Measurements from ENCODE around the gene SULF2.
"Not testable (repeated sequence)": the region's sequence is repeated elsewhere in the genome, so short reads cannot be mapped to it uniquely, and the experiment has no call there.

Gene SULF2

DNA sequence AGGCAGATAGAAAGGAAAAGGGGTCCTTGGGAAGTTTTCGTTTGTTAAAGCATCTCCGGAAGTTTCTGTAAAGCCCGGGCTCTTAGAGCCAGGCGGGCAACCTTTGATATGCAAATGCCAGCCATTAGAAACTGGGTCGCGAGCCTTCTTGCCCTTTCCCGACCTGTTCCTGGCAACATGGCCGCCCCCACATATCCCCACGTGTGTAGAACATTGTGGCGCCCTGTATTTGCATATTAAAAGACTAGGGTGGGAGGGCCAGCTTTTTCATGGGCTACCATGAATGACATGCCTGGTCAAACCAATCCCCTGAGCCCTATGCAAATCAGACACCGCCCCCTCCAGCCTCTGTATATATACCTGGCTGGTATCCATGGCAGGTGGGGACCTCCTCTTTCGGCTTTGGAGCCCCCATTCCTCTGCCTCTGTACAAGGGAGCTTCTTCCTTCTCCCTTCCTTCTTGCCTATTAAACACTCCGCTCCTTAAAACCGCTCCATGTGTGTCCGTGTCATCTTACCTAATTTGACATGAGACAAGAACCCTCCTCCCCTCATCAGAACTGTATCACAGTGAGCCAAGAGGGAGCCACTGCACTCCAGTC lies 19.0 kb upstream of the SULF2 start:
- DNase-seq, result not testable (repeated sequence)

DNA sequence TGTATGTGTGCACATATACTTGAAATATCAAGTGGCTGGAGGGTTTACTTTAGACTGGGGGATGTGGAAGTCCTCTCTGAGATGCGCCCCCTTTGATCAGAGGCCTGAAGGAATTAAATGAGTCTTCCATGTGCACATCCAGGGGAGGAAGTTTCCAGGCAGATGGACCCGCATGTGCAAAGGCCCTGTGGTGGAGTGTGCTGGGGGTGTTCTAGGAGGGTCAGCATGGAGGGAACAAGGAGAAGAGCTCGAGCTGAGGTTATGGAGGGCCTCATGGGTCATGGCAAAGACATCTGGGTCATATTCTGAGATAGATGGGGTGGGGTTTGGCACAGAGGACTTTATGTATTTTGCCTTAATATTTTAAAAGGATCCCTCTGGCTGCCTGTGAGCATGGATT lies 17.7 kb upstream of the SULF2 start:
- no peak for DNase-seq

DNA sequence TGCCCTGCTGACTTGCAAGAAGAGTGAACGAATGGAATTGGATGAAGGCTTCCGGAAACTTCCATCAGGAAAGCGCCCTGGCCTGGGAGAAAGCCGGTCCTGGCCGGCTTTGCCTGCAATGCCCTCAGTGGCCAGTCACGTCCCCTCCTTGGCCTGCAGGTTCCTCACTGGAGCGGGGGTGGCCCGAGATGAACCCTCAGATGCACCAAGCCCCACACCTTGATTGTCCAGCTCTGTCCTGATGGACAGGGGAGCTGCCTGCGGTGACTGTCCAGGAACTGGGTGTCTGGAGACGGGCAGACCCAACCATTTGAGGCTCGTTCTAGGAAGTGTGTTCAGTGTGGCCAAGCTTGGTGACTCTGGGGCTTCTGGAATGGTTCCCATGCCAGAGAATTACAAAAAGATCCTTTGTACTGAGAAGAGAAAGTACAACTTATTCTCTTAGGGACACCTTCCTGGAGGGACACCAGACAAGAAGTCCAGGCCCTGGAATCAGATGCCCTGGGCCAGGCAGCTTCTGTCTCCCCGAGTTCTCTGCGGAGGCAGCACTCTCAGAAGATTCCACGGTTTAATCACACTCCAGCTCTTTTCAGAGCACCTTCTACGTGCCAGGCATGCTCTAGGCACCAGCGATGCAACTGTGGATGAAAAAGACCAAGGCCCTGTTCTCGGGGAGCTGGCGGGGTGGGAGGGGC lies 17.1 kb upstream of the SULF2 start:
- no peak for DNase-seq

DNA sequence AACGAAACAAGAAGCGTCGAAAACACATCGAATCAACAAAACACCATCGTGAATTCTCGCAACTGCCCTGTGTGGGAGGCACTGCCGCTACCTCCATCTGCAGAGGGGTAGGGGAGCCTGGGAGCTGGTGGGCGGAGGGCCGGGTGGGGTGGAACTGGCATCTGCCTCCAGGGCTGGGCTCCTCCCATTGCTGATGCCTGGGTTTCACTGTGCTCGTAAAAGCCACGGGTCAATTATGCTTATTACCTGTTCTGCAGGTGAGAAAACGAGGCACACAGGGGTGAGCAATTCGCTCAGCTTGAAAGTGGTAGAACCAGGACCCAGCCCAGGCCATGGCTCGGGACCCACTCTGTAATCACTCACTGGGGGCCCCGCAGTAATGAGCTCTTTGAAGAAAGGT lies 16.5 kb upstream of the SULF2 start:
- no peak for DNase-seq

DNA sequence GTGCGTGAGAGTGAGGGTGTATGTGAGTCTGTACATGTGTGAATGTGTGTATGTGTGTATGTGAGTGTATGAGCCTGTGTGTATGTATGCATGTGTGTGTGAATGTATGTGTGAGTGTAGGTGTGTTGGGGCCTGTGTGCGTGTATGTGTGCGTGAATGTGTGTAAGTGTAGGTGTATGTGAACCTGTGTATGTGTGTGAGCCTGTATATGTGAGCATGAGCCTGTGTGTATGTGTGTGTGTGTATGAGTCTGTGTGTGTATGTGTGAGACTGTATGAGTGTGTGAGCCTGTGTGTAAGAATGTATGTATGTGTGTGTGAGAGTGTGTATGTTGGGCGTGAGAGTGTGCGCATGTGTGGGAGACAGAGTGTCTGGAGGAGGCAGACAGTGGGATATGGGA lies 15.8 kb upstream of the SULF2 start:
- DNase-seq, result no peak

DNA sequence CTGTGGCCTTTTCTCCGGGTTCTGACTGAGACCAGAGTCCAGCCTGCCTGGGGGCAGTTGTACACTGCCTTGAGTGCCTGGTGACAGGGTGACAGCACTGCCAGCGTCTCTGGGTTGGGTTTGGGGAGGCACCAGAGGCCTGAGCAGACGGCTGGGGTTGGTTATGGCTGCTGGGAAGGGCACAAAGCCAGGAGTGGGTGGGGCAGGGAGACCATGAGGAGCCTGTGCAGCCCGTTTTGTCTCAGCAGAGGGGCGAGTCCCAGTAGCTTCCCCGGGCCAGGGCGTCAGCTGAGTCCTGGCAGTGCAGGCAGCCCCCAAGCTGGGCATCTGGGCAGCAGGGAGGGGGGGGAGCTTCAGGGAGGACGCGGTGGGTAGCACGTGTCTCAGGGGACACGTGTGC lies 15.3 kb upstream of the SULF2 start:
- no peak for DNase-seq

DNA sequence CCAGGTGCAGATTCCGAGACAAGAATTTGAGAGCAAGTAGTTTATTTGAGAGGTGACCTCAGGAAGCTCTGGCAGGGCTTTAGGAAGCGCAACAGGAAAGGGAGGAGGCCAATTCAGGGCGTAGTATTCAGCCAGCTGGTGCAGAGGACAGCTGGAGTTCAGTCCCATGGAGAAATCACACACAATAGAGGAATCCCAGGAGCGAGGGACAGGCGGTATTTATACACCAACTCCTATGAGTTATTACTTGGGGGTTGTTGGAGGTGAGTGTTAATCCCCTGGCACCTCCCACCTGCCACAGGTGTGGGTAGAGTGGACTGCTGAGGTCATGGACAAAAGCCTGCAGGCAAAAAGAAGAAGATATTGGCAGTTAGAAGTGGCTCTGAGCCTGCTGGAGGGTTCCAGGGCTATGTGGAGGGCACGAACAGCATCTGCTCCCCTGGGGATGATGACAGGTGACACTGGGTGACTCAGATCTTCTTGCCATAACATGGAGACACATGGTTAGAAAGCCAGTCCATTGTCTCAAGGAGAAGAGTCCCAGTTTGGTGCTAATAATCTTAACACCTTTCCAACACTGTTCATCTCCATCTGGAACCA lies 13.9 kb upstream of the SULF2 start:
- DNase-seq, result no peak

DNA sequence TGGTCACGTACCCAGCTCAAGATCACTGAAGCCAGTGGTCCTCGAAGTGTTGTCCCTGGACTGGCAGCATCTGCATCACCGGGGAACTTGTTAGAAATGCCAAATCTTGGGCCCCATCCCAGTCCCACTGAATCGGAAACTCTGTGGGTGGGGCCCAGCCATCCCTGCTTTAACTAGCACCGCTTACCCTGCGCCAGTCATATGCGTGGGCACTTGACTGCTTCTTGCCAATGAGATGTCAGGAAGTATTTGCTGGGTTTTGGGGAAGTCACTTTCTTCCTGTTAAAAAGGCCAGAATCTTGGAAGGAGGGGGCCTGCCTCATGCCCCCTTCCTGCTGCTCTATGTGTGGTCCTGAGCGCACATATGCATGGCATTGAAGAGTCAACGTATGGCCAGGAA lies 11.7 kb upstream of the SULF2 start:
- no peak for DNase-seq

DNA sequence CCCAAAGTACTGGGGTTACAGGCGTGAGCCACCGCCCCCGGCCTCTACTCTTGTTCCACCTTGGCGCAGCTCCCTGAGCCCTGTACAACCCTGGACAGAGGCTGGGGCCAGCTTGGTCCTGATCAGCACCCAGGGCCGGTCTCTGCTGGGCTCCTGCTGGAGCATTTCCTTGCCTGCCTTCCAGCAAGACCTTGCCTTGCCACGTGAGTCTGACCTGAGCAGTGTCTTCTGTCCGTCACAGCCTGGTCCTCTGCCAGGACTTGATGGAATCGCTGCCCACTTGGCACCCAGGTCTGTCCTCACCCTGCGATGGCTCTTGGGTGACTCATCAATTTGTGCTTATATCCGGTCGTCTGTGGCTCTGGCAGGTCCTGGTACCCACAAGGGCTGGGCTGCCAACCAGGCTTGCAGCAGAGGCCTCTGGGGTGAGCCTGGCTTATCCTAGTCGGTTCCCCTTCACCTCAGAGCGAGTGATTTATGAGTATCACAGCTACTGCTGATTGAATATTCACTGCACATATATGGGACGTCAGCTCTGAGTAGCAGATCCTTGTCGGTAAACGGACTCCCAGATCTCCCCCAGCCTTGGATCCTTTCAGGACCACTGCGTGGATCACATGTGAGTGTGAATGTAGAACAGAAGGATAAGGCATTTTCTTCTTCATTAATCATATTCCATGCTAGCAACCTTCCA lies 10.1 kb upstream of the SULF2 start:
- DNase-seq, result no peak

DNA sequence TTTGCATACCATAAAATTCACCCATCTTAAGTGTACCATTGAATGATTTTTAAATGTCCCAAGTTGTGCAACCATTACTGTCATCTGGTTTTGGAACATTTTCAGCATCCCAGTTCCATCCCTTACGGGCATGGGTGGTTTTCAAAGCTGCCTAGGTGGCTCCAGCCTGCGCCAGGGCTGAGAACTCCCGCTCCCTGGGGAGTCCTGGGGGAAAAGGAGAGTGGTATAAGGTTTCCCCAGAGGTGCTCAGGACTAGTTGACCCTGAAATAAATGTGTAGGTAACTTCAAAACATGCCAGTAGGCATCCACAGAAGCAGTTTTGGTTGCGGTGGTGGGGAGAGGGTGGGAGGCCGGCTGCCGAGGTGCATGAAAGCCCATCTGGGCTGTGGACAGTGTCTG lies 9.0 kb upstream of the SULF2 start:
- not testable (repeated sequence) for DNase-seq

DNA sequence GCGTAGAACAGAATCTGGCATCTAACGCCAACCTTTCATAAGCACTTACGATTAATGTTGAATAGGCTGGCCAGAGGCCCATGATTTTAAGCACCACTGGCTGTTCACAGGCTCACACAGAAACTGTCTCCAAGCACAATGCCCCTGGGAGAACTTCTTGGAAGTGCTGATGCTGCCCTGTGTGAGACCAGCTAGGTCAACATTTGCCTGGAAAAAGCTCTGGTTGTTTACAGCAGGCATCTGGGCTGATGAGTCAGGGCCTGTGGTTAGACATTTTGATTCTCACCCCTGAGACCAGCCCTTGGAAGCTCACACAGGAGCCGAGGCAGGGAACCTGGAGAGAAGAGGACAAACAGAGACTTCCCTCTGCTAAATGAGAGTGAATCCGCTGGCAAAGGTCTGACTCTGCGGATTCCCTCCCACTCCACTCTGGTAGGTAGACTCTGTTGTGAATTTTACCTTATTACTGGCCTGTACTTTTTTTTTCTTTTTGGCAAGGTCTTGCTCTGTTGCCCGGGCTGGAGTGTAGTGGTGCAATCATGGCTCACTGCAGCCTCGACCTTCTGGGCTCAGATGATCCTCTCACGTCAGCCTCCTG lies 6.8 kb upstream of the SULF2 start:
- no peak for DNase-seq

DNA sequence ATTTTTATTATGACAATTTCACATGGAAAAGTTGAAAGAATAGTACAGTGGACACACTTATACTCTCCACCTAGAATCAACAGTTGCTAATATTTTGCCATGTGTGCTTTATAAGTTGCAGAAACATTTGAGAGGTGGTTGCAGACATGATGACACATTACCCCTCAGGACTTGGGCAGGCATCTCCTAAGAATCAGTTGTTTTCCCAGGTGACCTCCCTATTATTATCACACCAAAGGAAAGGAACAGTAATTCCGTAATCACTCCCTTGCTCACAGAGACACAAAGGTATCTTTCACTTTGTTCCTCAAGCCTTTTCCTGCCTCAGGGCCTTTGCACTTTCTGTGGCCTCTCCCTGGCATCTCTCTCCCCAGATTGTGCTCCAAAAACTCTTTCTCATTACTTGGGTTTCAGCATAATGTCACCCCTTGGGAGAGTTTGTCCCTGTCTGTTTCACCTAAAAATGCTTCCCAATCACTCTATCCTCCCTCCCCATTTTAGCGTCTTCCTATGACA lies 5.9 kb upstream of the SULF2 start:
- DNase-seq, result no peak

DNA sequence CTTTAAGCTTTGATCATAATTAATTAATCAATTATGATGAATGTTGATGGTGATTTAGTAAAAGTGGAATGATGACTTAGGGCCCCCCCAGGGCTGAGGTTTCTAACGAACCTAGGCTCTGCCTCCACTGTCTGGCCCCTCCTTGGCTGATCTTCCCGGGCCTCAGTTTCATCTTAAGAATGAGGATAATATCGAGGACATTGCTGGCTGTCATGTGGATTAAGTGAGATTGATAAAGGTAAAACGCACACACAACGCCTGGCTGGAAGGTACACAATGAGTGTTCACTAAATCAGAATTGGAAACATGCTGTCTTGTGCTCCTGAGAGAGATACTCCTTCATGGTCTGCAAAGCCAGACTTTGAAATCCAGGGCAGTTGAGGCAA lies 5.3 kb upstream of the SULF2 start:
- DNase-seq, result no peak

DNA sequence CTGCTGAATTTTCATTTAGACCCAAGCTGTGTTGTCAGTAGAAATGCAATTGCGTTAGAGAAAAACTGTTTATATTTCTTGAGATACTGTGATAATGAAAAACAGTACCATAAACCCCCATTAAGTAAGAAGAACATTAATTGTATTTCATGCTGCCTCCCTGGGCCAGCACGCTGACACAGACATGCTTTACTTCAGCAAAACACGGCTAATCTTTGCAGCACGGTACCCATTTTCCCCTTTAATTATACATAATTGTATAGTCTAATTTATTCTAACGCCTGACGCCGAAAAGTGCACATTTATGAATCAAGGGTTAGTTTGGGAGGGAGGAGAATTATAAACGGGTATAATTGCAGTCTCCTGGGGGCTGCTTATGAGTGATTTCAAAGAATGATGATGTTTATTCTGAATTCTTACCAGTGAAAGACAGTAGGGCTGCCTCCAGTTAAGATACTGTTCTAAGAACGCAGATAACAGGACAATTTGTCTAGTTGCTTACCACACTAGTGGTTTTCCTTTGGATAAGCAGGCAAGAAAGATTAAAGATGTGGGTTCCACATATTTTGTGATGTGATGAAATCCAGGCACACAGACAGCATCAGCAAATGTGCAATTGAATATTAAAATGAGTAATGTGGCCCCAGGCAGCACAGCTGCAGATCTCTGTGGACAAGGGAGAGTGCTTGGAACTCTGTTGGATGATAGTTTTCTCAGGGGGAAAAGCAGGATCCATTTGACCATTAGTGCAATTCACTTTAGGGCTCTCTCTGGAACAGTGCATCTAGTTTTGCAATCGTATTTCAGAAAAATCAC lies 4.7 kb upstream of the SULF2 start:
- no peak for DNase-seq

DNA sequence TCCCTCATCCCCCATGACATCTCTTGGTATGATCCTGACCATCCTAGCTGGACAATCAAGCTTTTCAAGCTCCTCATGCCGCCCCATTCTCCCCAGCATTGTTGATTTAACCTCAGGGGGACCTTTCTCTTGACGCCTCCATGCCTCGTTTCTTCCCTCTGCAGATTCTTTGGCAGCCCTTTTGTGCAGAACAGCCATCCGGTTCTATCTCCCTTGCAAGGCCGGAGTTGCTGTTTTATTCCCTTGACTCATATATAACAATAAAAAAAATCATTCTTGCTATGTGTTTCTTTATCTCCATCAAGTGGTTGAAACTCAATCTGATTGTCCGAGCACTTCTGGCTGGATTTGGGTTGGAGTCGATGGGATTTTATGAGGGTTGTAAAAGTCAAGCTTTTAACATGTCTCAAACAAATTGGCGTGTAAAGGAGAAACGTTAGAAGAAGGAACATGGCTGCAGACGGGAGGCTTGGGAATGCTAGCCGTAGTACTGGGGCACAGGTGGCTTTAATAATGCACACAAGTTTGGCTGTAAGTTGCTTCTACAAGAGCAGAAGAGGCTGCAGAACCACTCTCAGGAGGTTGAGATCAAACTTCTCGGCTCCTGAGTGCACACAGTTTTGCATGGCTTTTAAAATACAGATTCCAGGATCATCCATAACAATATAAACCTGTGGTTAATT lies 3.9 kb upstream of the SULF2 start:
- no peak for DNase-seq

DNA sequence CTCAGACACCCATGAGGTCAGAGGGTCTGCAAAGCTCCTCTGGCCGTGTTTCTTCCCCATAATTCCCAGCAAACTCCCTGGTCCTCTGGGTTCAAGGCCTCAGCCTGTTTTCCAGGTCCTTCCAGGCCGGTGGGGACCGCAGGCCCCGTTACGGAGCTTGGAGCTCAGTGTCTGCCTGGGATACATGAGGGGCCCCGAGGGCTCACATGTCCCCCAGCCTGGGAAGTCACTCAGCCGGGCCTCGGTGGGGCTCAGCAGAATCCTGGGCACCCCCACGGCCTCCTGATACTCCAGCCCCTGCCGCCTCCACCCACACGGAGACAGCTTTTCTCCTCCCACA lies 3.4 kb upstream of the SULF2 start:
- DNase-seq, result no peak

DNA sequence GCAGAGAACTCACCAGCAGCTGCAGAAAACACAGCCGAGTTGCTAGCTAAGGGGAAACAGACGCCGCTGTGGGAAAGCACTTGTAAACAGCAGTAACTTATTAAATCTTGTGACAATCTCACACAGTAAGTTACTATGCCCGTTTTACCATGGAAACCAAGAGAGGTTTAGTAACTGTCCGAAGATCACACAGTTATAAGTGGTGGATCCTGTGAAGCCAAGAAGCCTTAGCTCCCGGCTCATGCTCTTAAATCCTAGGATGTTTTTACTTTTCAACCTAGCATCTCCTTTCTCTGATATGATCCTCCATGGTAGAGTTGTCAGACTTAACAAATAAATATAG lies 1.5 kb upstream of the SULF2 start:
- DNase-seq, result no peak

DNA sequence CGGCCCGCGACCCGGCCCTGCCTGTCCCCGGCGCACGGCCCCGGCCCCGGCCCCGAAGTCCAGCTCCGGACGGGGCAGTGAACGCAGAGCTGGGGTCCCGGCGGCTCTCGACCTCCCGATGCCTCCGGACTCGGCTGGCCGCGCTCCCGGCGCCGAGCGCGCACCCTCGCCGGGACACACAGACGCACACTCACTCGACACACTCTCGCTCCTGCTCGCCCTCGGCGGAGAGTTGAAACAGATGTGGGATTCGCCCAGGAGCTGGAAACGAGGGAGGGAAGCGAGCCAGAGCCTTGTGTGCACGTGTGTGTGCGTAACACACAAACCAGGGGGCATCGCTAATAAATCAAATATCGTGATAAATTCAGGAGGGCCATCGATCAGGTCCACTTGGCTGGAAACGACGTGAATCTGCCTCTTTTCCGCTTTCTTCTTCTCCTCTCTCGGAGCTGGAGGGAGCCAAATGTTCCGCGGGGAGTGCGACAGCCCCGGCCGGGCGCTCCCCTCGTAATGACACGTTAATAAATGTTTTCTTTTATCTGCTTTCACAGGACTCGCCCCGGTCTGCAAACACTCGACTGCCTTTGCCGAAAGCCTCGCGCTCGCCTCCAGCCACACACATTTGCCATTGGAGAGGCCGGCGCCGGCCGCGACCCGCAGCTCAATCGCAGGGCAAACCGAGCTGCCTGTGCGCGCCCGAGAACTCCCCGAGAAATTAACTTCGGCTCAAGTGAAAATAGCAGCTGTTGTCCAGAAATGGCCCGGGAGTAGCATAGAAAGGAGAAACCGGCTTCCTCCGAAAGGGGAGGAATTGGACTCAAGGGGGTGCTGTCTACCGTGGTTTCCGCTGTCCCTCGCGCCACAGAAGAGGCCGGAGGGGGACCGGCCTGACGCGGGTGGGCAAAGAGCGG lies 828 bp upstream of the SULF2 start:
- DNase-seq, result no peak

DNA sequence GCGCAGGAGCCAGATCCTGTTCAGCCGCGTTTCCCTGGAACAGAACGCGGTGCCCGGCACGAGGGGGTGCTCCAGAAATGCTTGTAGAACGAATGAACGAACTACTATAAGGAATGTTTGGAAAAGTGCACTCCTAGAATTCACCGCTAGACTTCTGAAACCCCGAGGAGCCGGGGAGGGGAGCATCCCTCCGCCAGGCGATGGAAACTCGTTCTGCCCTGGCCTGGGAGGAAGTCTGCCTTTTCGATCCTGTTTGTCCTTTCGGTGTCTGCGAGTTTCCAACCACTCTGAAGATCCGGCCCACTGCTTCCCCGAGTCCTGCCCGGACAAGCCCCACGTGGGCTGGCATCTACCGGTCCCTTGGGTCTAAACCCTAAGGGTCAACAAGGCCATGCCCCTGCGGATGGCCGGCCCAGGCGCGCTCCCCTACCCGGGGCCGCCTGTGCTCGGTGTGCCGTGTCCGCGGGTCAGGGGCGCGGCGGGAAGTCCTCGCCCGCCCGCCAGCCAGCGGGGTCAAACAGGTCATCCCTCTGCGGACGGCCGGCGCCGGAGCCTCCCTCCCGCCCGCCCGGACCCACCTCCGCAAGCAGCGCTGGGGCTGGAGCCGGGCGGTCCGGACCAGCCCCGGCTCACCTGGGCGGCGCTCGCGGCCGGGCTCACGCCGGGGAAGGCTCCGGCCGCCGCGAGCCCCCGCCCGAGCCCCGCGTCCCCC lies 526 bp downstream of the SULF2 start:
- no peak for DNase-seq

DNA sequence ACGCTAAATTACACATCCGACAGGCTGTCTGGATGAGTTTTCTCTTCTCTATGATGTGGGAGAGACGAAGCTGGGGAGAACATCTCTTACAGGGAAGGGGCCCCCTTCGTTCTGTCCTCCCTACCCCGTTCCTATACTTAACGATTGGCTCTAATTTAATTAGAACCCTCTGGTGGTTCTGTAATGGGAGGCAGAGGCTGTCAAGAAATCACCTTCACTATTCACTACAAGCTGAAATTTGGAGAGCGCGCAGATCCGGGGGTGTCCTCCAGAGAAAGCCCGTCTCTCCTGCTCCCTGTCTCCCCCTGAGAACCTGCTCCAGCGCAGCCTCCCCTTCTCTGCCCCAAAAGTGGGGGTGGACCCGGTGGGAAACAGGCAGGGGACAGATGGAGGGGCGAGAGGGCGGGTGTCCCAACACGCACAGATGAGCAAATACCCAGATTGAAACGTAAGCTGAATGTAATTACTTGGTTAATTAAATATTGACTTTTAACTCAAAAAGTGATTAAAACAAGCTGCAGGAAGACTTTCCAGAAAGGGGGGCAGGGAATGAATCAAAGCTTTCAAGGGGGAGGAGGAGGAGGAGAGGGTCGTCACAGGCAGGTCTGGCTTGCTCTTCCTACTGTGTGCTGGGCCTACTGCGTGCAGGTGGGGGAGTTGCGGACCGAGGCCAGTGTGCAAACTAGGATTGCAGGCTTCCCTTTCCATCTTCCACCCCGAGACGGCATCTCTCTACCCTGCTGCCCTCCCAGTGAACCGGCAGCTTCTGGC lies 1.3 kb downstream of the SULF2 start:
- no peak for DNase-seq
